Fibroblast of peridontal ligament (primary cell): ENCODE results near the gene ZIC4.

ENCODE experiments used
- DNase-seq: peaks from one replicate; pipeline ENCODE4 v3.0.0-alpha.2; 2010; ENCODE audit errors: extremely low read depth

ZIC4 gene

GRCh38 chr3:147406028-147406931 lies at the start of gene ZIC4:
Gene ZIC4 (minus strand): TSS chr3:147406543. CDS start chr3:147402797, 3,746 bp downstream.
- no peak for DNase-seq

- no peak for DNase-seq
These were observed 43.3 kb upstream of the ZIC4 start for GRCh38 chr3:147449669-147450068.

GRCh38 chr3:147447224-147447623 lies 40.9 kb upstream of the ZIC4 start:
- DNase-seq, result no peak

GRCh38 chr3:147431751-147432150 lies 25.4 kb upstream of the ZIC4 start:
- DNase-seq, result peak; percentile 81

GRCh38 chr3:147428754-147429153 lies 22.4 kb upstream of the ZIC4 start:
- no peak for DNase-seq

GRCh38 chr3:147428326-147428725 lies 22.0 kb upstream of the ZIC4 start:
- DNase-seq, result no peak

GRCh38 chr3:147427746-147428145 lies 21.4 kb upstream of the ZIC4 start:
- no peak for DNase-seq

GRCh38 chr3:147426931-147427330 lies 20.6 kb upstream of the ZIC4 start:
- no peak for DNase-seq

GRCh38 chr3:147425388-147425850 lies 19.1 kb upstream of the ZIC4 start:
- DNase-seq, result no peak

GRCh38 chr3:147424581-147425387 lies 18.4 kb upstream of the ZIC4 start:
- no peak for DNase-seq

- DNase-seq, result no peak
These were observed 17.6 kb upstream of the ZIC4 start for GRCh38 chr3:147423798-147424580.

GRCh38 chr3:147423537-147423797 lies 17.1 kb upstream of the ZIC4 start:
- no peak for DNase-seq

GRCh38 chr3:147422601-147423536 lies 16.5 kb upstream of the ZIC4 start:
- DNase-seq, result no peak

- no peak for DNase-seq
These were observed 15.9 kb upstream of the ZIC4 start for GRCh38 chr3:147422196-147422595.

- DNase-seq, result no peak
These were observed 15.0 kb upstream of the ZIC4 start for GRCh38 chr3:147421184-147421912.

- no peak for DNase-seq
These were observed 14.2 kb upstream of the ZIC4 start for GRCh38 chr3:147420353-147421183.

- DNase-seq, result no peak
These were observed 13.5 kb upstream of the ZIC4 start for GRCh38 chr3:147419781-147420224.

GRCh38 chr3:147418808-147419701 lies 12.7 kb upstream of the ZIC4 start:
- no peak for DNase-seq
